BE2C (cell line): ENCODE data around the gene C11orf71. TPM values are rescaled to one million over a fixed set of nuclear protein-coding genes. Genes with fewer than 3 reads are reported as not detected.

ENCODE experiments used
- DNase-seq: peaks from one replicate; pipeline ENCODE4 v3.0.0-alpha.2; 2020
- H3K27me3 ChIP-seq: fragments of 250-450 bp; sonication (Bioruptor Pico); 2 replicates; pipeline ENCODE4 v1.5.1; 2020; ENCODE audit warnings: mild to moderate bottlenecking
- H3K36me3 ChIP-seq: fragments of 250-450 bp; sonication (Bioruptor Pico); 2 replicates; pipeline ENCODE4 v1.5.1; 2020; ENCODE audit warnings: mild to moderate bottlenecking
- H3K4me1 ChIP-seq: fragments of 250-450 bp; sonication (Bioruptor Pico); 2 replicates; pipeline ENCODE4 v1.5.1; 2020
- H3K4me3 ChIP-seq: 2 replicates; pipeline ENCODE4 v1.5.1; 2011; ENCODE audit warnings: low read depth, low read length
- H3K9me3 ChIP-seq: fragments of 250-450 bp; sonication (Bioruptor Pico); 2 replicates; pipeline ENCODE4 v1.5.1; 2020
- CTCF ChIP-seq: IDR thresholded peaks from 2 replicates; pipeline ENCODE4 v1.5.1; 2012; ENCODE audit warnings: mild to moderate bottlenecking, low read depth, low read length
- polyA plus RNA-seq: library from polyadenylated mRNA; unstranded; fragments of >200 nt; gene quantifications from one replicate; pipeline ENCODE4 v1.2.1, GENCODE V29; 2012; ENCODE audit warnings: low read depth, missing spikeins; ENCODE audit not compliant: insufficient read length, insufficient read depth

Gene C11orf71
- polyA plus RNA-seq = 25.6 TPM

GRCh38 chr11:114400216-114400914 is at the start of gene C11orf71, which contains the start of gene RBM7:
Gene C11orf71 (minus strand): TSS chr11:114400511. CDS start chr11:114400331, 180 bp downstream.
Gene RBM7 (plus strand): TSS chr11:114400666. CDS start chr11:114400672, 6 bp downstream.
- H3K9me3 ChIP-seq = no peaks in the 10 kb centered on the region
- peak; percentile 97 for DNase-seq
- no peaks in the 10 kb centered on the region for H3K27me3 ChIP-seq
- peaks cover 12% of the 10 kb centered on the region for H3K36me3 ChIP-seq
- no peaks in the 10 kb centered on the region; the same call in none of the 2 replicates for H3K4me1 ChIP-seq
- TF ChIP-seq CTCF = no peak
- peak within 1 kb of the TSS; percentile 92 for H3K4me3 ChIP-seq

- no peak for TF ChIP-seq CTCF
- H3K36me3 ChIP-seq = peaks cover 30% of the 10 kb centered on the region
- no peaks in the 10 kb centered on the region for H3K9me3 ChIP-seq
Observed at GRCh38 chr11:114449845-114450244, 49.5 kb upstream of the C11orf71 start.

GRCh38 chr11:114448749-114449482 is 48.6 kb upstream of the C11orf71 start:
- Histone ChIP-seq H3K36me3 (peaks cover 35% of the 10 kb centered on the region), H3K9me3 (no peaks in the 10 kb centered on the region), H3K27me3 (no peaks in the 10 kb centered on the region), H3K4me1 (0 out of 2 replicates have a peak, but pooled peaks cover 3% of the 10 kb centered on the region), H3K4me3 (no peak overlapping the region)
- DNase-seq = no peak
- no peak for TF ChIP-seq CTCF

More at GRCh38 chr11:114449845-114450244, 49.5 kb upstream of the C11orf71 start:
- Histone ChIP-seq H3K4me3 (no peak overlapping the region), H3K4me1 (0 out of 2 replicates have a peak, but pooled peaks cover 3% of the 10 kb centered on the region), H3K27me3 (no peaks in the 10 kb centered on the region)
- no peak for DNase-seq

GRCh38 chr11:114447892-114448291 is 47.6 kb upstream of the C11orf71 start:
- Histone ChIP-seq H3K9me3 (no peaks in the 10 kb centered on the region), H3K4me3 (no peak overlapping the region), H3K27me3 (no peaks in the 10 kb centered on the region), H3K36me3 (peaks cover 34% of the 10 kb centered on the region), H3K4me1 (0 out of 2 replicates have a peak, but pooled peaks cover 3% of the 10 kb centered on the region)
- no peak for DNase-seq
- no peak for TF ChIP-seq CTCF

- H3K36me3 ChIP-seq = peaks cover 30% of the 10 kb centered on the region
- 0 out of 2 replicates have a peak, but pooled peaks cover 3% of the 10 kb centered on the region for H3K4me1 ChIP-seq
- DNase-seq = no peak
- no peak overlapping the region for H3K4me3 ChIP-seq
- H3K27me3 ChIP-seq = no peaks in the 10 kb centered on the region
- TF ChIP-seq CTCF = no peak
- H3K9me3 ChIP-seq = no peaks in the 10 kb centered on the region
Observed at GRCh38 chr11:114447444-114447843, 47.1 kb upstream of the C11orf71 start.

GRCh38 chr11:114442536-114442935 is 42.2 kb upstream of the C11orf71 start:
- TF ChIP-seq CTCF = no peak
- H3K4me1 ChIP-seq = no peaks in the 10 kb centered on the region

More at GRCh38 chr11:114442536-114442935, 42.2 kb upstream of the C11orf71 start:
- no peak for DNase-seq
- Histone ChIP-seq H3K9me3 (no peaks in the 10 kb centered on the region), H3K27me3 (no peaks in the 10 kb centered on the region), H3K36me3 (peaks cover 16% of the 10 kb centered on the region; the same call in 1 of the 2 replicates), H3K4me3 (no peak overlapping the region)
